Kidney glomerular epithelial cell (primary cell): ENCODE measurements around the gene TUBA4A.

Experiments used
- DNase-seq: peaks from one replicate; lab custom pipeline; 2025; lab: John Stamatoyannopoulos, UW

The TUBA4A gene

DNA sequence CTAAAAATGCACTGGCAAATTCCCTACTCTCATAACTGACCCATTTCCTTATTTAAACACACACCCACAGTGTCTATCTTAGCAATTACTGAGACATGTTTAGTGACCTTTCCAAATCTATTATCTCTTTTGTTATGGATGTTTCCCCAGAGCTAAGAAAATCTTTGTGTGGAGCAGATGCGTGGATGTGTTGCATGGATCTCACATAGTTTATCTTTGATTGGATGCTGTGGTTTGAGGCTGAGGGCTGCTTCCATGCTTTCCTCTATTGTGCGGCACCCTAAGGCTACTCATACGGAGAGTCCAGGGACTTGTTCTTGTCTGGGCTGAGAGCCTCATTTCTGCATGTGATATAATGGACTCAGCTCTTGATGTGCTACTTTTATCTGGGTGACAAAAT, 19.4 kb downstream of the TUBA4A start:
- DNase-seq: no peak

DNA sequence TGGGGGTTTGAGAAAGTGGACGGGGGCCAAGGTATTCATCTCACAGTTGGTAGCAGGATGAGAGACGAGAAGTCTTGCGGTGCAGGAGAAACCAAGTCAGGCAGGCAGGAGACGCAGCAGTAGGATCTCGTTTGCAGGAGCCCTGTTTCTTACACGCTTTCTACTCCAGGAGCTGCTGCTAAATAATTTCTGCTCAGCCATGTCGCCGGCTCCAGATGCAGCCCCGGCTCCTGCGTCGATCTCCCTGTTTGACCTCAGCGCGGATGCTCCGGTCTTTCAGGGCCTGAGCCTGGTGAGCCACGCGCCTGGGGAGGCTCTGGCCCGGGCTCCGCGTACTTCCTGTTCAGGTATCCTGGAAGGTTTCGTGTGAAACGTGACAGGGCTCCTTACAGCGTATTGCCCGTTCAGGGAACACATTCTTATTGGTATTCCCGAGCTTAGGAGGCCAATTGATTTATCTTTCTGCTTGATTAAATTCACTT, 23.6 kb downstream of the TUBA4A start:
- peak; percentile 67 for DNase-seq

DNA sequence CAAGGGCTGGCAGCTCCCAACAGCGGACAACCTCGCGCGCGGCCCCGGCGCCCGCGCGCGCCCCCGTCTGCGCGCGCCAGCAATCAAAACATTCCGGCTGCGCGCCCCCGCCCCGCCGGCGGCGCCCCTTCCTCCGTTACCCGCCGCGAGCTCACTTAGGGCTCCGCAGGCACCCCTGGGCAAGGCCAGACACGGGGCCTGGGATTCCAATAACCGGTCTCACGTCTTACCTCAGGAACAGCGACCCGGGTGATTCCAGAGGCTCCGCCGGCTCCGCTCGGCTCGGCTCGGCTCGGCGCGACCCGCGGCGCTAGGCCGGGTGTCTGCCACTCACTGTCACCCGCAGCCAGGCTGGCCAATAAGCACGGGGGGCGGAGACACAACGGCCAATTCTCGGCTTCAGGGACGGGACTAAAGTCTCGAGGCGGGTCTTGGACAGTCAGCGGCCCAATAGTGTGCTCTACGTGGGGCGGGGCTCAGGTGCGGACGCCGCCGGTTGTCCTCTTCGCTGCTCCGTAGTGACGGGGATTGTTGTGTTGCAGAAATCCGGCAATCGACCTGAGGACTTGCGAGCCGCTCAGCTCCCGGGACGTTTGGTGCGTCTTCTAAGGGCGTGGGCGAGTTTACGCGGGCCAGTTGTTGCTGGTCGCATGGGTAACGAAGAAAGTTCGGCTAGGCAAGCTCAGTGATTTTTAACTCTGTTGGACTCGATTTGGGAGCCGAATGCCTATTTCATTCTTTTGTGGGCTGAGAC, 24.2 kb downstream of the TUBA4A start, which contains the start of the genes ANKZF1 and ATG9A:
ANKZF1 (plus strand) TSS at position 502 of the 754 bp plus-strand sequence. CDS start 452 bp downstream, outside the sequence.
ATG9A (minus strand) TSS at position 332 of the 754 bp plus-strand sequence. CDS start 1,612 bp downstream, outside the sequence.
- DNase-seq: peak; percentile 96

DNA sequence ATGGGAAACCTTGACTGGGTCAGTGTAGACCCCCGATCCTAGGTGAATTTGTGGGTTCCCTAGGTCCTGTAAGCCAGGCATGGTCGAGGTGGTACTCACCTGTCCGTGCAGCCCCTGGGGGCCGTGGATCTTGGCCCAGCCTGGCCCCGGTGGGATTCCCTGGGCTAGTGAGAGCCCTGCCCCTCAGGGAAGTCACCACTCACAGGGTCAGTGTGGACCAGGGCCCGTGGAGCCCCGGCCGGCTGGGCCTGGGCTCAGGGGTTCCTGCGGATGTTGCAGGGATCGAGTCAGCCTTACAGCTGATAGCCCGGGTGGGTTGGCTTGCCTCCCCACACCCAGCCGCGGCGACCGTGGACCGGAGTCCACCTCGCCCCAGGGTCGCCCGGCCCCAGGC, 24.8 kb downstream of the TUBA4A start:
- no peak for DNase-seq

DNA sequence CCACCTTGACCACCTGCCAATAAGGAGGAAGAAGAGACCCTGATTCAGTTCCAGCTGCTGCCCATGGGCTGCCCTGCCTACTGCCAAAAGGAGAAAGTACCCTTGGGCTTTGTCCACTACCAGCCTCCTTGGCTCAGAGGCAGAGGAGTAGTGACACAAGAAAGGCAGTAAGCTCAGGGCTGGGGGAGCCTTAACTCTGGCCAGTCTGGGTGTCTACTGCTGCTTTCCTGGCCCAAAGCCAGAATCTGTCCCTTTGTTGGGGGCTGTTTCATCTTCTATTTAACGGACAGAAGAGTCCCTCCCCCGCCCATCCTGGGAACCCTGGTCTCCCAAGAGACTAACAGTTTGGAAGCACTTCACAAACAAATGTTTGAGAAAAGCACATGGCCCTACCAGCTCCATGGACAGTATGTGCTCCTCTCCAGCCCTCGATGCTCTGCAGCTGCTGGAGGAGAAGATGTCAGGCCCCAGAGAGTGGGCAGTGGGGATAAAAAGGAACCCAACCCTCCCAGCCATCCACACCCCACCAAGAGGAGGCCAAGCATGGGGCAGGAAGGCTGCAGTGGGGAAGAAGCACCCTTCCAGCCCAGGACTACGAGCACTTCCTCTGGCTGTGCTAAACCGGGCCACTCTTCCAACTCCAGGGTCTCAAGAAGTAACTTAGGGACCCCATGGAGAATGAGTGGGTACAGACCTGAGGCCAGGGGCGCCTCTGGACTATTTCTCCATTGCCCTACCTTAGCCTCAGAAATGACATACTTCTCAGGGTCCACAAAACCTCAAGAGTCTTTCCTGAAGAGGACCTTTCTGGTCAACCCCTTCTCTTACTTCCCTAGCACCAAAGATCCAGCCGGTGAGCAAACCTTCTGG, 25.4 kb downstream of the TUBA4A start:
- no peak for DNase-seq

DNA sequence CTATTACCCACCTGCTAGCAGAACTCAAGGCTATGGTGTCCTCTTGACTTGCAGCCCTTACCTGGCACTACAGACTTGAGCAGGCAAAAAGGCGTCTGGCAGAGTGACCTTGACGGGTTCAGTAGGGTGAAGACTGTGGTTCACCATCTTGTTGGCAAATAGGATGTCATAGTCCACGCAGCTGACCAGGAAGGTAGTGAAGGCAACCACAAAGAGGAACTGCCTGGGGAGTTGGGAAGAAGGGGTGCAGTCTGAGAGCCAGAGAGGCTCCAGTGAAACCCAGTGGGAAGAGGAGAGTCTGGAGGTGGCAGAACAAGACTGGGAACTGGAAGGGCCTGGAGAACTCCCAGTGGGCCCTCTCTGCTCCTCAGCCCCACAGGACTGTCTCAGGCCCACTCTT, 28.4 kb downstream of the TUBA4A start:
- no peak for DNase-seq

DNA sequence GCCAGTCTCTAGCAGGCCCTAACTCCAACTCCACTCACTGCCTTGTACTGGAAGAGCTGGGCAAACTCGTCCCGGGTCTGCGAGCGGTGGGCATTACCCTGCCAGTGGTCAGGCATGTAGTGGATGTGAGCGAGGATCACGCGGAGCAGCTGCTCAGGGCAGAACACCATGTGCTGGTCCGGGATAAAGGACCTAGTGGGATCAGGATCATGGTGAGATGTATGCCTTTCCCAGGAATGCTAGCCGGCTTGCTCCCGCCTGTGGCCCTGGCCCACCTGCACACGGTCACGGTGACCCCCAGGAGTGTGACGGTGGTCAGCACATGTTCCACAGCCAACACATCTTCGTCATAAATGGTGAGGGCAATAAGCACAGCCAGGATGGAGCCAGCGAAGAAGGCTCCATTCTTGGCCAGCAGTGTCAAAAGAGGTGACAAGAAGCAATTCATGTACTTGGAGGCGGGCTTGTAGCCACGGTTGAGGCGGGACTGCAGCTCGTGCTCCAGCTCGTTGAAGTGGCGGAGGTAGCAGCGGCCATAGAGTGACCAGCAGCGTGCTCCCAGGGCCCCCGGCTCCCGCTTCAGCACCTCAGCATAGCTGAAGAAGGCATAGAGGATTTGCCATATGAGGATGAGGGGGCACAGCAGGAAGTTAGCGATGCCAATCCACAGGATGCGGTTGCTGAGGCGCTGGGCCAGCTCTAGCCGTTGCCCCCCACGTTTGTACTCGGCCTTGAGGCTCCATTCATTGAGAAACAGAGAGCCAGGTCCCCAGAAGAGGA, 29.7 kb downstream of the TUBA4A start:
- no peak for DNase-seq

DNA sequence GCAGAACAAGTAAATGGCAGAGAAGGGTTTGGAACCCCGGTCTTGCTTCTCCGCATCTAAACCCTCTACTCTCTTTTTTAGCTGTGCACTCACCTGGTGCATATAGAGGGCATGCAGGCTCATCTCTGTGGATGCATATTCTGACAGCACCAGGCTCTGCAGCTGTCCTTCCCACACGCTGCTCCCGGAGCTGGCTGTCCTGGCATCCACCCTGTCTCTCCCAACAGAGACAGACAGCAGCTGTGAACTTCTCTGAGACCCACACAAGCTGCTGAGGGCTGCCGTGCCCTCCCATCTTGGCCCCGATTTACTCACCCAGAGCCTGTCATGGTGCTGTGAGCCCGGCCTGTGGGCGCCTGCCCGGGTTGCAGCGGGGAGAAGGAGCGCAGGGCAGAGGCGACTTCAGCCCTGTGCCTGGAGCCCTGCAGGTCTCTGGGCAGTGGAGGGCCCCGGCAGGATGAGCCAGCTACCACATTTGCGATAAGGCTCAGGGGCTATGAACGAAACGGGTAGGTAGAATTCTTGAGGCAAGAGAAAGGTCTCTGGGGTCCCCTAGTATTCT, 31.7 kb downstream of the TUBA4A start:
- no peak for DNase-seq

DNA sequence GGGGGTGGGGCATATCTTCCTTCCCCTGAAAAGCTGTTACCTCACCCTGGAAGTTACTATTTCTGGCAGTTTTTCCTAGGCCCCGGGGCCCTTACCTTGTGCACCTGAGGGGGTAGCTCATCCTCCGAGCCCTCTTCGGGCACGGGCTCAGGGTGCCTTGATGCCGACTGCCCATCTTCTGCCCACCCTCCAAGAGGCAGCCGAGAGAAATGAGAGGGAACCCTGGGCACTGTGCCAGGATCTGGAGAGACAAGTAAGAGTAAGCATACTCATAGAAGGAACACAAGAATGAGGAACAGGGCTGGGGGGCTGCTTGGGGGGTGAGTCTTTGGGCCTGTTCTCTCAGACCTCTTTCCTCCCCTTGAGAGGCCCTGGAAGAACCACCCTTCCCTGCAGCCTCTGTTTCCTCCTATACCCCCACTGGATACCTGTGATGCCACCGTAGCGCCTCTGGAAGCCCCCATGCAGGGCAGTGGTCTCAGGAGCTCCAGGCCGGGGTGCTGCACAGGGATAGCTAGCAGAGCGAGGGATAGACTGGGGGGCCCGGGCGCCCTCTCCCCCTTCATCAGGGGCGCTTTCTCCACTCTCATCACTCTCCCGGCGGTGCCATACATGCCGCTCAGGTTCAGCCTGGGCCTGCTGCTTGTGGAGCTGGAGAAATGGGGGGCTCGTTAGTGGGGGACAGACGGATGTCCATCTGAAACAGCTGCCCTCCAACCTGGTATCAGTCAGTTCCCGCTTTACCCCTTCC, 32.9 kb downstream of the TUBA4A start:
- DNase-seq: no peak

DNA sequence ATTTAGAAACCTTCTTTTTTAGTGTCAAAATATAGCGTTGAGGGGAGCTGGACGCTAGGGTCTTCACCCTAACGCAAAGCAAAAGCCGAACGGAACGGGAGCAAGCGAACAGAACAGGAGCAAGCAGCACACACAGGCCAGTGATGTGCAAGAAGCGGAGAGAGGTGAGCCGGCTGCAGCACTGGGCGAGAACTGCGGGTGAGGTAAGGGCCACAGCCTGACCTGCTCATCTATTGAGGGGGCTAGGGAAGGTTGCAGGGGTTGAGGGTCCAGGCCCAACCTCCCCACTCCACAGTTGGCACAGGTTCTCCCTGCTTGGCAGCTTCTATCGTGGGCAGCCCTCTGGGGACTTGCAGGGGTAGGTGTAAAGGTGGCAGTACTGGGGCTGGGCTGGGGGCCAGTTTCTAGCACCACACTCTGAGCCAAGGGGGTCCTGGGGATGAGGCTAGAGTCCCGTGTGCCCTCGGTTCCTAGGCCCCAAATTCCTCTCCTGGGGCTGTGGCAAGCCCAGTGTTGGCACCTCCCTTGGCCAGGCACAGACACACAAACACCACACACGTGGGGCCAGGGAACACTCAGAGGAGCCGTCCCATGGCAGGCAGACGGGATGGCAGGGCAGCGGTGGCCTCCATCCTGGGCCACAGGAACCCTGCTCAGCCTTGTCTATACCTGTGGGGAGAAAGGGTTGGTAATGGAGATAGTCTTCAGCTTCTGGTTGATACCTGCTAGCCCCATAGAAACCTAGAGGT, 33.8 kb downstream of the TUBA4A start:
- DNase-seq: no peak

DNA sequence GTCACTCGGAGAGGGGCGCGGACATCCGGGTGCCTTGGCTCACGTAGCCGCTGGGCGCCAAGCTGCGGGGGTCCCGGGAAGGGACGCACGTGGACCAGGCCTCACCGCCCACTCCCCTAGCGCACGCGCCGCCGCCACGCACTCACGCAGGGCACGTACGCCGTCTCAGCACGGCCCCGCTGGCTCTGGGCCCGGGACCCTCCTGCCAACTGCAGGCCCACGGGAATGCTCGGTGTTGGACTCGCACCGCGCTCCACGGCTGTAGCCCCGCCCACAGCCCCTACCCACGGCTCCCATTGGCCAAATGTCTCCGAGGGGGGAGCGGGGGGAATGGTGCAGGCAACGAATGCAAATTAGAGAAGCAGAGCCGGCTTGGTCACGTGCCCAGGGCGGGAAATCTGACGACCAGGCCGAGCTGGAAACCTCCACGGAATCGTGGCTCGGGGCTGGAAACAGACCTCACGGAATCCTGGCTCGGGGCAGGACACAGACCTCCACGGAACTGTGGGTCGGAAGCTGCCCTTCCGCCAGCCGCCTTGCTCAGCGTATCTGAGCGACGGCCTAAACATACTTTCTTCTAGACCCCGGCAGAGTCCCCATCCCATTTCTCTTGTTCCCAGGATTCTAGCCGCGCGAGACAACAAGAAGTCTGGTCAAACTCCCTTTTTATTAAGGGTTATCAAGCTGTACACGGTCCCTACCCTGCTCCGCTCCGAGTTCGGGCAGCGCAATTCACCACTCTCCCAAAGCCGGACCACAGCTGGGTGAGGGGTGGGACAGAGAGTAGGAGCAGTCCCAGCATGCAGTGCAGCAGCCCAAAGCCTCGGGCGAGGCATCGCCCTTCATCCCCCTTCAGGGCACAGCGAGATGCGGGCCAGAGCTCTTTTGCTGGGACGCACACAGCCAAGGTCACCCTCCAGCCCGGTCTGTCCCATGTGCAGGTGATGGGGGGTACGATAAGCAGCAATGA, 34.7 kb downstream of the TUBA4A start, which contains the start of gene ABCB6:
ABCB6 (minus strand) TSS at position 227 of the 970 bp plus-strand sequence. CDS start 285 bp downstream, outside the sequence.
- DNase-seq: peak; percentile 66

DNA sequence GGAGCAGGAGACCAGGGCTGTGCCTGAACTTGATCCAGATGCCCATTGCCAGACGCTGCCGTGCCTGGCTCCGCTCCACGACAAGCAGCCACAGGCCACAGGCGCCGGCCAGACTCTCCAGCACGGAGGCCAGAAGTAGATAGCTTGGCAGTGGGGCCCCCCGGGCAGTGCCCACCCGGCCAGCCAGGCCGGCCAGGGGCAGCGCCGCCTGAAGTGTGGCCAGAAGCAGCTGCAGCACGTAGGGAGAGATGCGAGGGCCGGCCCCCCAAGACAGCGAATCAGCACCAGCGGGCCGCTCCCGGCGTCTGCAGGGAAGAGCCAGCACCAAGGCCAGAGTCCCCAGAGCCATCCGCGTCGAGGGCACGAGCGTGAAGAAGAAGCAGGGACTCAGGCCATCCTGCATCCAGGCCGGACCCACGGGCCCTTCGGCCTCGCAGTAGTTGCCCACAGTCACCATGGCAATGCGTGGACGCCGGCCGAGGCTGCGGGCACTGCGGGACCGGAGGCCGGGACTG, 35.4 kb downstream of the TUBA4A start:
- peak; percentile 41 for DNase-seq

DNA sequence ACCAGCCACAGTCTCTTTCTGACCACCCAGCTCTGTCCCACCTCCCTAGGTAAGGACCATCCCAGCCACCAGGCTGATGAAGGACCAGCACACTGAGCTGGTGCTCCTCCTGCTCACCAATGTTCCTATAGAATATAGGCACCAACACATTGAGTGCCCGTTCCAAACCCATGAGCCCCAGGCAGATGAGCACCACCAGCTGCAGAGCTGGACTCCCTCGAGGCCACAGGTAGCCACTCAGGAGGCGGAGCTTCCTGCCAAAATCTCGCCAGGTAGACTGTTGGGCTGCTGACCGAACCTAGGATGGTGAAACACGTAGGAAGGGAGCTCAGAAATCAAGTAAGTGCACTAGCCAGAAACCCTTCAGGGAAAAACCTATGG, 37.2 kb downstream of the TUBA4A start:
- DNase-seq: no peak

DNA sequence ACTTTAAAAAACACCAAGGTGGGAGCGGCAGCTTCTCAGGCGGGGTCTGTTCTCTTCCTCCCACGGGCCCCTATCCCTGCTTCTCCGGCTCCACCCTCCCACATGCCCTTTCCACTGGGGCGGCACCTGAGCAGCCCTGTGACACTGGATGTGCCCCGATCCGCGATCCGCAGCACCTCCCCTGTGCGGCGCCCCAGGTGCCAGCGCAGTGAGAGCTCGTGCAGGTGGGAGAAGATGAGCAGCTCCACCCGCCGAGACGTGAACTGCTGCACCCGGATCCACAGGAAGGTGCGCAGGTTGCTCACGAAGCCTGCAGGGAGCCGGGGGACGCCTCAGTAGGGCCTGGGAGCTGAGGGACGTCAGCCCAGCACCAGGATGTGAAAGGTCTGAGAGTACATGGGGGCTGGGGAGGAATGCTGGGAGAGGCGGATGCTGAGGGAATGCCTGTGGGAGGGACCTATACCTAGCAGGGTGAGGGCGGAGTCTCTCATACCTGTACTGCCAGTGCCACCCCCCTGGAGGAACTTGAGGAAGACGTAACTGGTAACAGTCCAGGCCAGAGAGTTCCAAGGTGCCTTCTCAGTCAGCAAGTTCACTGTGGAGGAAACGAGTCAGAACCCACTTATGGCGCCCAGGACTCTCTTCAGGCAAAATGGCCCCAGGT, 37.7 kb downstream of the TUBA4A start:
- no peak for DNase-seq

DNA sequence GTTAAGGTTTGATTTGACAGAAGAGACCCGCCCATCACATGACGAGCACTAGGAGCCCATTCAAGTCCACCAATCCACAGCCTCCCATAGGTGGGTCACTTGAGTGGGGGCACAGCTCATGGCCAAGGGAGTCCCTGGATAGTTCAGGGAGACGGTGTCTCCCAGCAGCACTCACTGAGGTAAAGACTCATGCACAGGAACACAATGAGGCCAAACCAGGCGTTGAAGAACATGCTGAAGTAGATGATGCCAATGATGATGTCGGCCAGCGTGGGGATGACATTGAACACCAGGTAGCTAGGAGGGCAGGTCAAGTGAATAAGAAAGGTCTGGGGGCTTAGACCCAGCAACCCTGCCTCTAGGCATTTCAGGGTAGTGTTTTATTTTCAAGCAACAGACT, 38.9 kb downstream of the TUBA4A start:
- no peak for DNase-seq

DNA sequence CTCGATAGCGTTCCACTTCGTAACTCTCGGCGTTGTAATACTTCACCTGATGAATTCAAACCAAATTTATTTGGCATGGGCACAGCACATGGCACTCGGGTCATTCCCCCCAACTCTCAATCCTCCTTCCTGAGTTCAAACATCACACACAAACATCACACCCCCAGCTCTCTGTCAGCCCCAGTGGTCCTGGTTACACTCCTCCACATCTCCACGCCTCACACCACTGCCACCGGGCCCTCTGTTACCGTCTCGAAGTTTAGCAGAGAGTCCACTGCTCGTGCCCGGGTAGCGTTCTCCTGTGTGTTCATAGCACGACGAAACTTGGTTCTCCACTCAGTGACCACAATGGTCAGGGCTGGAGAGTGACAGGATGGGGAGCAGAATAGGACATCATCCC, 39.6 kb downstream of the TUBA4A start:
- no peak for DNase-seq

DNA sequence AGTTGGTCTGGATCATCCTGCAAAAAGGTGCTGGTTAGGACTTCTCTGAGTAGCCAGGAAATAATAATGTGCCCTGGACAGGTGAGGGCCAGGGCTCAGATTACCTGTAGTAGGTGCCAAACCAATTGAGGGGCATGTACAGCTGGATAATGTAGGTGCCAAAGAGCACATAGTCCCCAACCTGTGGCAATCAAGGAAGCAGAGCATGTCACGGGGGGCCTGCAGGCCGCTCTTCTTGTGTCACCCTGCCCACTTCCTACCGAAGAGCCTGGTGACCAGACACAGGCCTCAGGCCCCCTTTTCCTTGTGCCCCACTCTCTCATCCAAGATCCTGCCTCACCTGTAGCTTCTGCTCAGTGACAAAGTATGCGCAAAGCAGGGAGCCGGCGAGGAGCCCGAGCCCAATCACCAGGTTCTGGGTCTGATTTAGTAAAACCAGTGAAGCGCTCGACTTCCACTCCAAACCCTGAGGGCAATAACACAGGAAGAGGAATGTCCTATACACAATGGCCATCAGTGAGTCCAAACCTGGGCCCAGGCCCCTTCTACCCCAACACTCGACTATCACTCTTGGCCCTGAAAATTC, 40.1 kb downstream of the TUBA4A start:
- no peak for DNase-seq

DNA sequence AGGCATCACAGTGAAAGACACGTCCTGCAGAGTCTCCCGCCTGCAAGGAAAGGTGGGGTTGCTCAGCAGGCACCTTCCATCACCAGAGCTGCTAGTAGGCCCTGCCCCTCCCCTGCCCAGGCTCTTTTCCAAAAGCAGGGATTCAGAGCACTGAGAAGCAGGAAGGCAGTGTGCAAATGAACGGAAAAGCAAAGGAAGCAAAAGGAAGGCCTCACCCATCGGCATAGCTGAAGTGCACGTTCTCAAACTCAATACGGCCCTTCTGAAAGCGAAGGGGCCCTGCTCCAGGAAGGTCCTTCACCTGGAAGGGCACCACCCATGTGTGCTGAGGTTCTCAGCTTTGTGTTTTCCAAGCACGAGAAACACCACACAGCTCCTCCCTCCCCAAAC, 40.7 kb downstream of the TUBA4A start:
- no peak for DNase-seq
